ENCODE measurements around the gene NOC4L.
"Not testable (repeated sequence)": the region's sequence is repeated elsewhere in the genome, so short reads cannot be mapped to it uniquely, and the experiment has no call there.

NOC4L gene

GRCh38 chr12:132142679-132143335 lies 1.4 kb upstream of the NOC4L start:
- FAIRE-seq, result no peak

- no peak for FAIRE-seq
These were observed 753 bp upstream of the NOC4L start for GRCh38 chr12:132143336-132144071.

GRCh38 chr12:132144810-132145168 lies 532 bp downstream of the NOC4L start:
- no peak for FAIRE-seq

GRCh38 chr12:132145334-132145733 lies 1.1 kb downstream of the NOC4L start:
- no peak for FAIRE-seq

GRCh38 chr12:132146098-132146497 lies 1.8 kb downstream of the NOC4L start:
- FAIRE-seq, result no peak

DNA sequence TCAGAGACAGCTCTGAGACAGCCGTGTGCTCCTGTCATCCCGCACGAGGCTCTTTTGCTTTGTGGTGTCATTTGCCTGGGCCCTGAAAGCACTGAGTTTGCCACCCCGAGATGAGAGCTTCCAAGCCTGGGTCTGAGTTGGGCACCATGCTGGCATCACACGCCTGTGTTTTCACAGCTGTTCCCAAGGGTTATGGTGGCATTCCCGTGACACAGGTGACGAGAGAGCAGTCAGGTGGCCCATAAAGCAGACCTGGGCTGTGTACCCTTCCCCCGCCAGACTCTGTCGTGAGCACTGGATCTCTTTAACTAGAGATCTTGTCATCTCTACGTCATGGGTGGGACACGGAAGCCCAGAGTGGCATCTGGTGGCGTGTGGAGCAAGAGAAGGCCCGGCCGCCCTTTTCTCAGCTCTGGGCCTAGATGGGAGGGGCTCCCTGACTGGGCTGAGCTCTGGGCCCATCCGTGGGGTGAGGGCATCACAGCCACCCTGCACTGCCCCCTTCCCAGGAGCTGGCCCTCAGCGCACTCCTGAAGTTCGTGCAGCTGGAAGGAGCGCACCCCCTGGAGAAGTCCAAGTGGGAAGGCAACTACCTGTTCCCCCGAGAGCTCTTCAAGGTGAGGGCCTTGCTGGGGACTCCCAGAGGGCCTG lies 2.6 kb downstream of the NOC4L start:
- no peak for FAIRE-seq

DNA sequence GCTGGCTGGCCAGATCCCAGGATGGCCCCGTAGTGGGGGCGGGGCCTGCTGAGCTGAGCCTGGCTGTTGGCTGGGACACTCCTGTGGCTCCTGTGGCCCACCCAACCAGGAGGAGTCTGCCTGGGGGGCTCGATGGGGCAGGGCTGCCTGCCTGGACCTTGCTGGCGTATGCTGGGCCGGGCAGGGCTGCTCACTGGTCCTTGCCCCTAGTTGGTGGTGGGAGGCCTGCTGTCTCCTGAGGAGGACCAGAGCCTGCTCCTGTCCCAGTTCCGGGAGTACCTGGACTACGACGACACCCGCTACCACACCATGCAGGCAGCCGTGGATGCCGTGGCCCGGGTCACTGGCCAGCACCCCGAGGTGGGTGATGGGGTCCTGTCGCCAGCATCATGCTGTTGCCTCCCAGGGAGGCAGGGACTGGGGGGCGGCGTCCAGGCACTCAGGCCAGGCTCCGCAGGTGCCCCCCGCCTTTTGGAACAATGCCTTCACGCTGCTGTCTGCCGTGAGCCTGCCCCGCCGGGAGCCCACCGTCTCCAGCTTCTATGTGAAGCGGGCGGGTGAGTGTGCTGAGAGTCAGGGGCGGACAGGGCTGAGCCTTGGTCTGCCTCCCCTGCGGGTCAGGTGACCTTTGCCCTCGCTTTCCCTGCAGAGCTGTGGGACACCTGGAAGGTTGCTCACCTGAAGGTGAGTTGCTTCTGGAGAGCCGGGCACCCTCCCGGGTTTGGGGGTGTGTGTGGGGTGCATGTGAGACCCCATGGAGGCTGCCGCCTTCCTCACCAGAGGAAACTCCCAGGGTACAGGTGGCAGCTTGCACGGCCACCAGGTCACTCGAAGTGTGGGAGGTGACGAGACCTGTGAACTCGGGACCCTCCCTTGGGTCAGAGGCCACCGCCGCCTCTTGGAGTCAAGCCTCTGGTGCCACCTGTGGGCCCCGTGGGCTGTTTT lies 3.4 kb downstream of the NOC4L start:
- no peak for FAIRE-seq

DNA sequence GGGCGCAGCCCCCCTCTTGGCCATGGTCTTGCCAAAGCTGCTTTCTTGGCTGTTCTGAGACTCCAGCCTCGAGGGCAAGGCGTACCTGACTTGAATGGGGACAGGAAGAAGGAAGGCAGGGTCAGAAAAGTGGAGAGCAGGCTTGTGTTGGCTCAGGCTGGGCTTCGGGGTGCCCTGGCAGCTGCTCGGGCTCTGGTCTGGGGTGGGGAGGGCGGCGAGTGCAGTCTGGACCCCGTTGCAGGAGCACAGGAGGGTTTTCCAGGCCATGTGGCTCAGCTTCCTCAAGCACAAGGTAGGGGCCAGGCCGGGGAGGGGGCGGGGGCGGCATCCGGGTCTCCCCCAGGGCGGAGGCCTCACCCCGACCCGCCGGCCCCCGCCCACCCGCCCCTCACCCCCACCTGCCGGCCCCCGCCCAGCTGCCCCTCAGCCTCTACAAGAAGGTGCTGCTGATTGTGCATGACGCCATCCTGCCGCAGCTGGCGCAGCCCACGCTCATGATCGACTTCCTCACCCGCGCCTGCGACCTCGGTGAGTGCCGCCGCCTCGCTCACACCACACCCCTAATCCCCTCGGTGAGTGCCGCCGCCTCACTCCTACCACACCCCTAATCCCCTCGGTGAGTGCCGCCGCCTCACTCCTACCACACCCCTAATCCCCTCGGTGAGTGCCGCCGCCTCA lies 4.2 kb downstream of the NOC4L start:
- no peak for FAIRE-seq

GRCh38 chr12:132149526-132149925 lies 5.3 kb downstream of the NOC4L start:
- not testable (repeated sequence) for FAIRE-seq

DNA sequence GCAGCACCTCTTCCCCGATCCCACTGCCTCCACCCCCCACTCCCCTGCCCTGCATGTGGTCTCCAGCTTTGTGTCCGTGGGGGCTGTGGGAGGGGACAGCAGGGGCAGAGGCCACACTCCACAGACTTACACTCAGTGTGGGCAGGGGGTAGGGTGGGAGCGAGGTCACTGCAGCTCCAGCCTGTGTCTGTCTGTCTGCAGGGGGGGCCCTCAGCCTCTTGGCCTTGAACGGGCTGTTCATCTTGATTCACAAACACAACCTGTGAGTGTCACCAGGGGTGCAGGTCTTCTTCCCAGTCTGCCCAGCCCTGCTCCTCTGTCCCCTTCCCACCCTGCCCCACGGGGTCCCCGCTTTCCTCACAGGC lies 6.5 kb downstream of the NOC4L start:
- FAIRE-seq, result no peak

DNA sequence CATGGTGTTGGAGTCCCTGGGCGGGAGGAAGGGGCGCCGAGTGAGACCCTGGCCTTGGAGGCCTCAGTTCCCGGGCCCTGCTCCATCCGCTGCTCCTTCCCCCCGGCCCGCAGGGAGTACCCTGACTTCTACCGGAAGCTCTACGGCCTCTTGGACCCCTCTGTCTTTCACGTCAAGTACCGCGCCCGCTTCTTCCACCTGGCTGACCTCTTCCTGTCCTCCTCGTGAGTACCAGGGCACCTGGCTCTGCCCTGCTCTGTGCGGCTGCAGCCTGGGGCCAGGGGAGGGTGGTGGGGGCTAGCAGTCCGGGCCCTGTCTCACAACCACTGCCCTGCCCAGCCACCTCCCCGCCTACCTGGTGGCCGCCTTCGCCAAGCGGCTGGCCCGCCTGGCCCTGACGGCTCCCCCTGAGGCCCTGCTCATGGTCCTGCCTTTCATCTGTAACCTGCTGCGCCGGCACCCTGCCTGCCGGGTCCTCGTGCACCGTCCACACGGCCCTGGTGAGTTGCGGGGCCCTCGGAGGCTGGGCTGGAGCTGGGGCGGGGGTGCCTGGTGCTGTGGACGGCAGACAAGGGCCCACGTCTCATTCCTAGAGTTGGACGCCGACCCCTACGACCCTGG lies 7.0 kb downstream of the NOC4L start:
- FAIRE-seq, result no peak

GRCh38 chr12:132151766-132152410 lies 7.6 kb downstream of the NOC4L start:
- no peak for FAIRE-seq

DNA sequence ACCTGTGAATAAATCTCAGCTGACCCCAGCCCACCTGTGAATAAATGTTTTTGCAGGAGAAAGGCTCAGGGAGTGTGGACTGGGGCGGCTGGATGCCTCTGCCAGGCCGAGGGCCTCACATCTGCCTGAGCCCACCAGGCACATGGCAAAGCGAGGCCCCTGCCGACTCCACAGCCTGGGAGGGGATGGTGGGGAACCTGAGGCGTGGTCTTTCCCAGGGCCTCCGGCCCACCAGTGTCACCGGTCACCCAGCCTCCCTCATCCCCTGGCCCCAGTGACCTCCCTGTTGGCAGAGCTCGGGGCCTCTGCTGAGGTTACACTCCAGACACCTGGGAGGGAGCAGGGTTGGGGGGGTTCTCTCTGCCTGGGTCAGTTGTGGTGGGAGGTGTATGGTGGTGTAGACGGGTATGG lies 8.2 kb downstream of the NOC4L start:
- no peak for FAIRE-seq

DNA sequence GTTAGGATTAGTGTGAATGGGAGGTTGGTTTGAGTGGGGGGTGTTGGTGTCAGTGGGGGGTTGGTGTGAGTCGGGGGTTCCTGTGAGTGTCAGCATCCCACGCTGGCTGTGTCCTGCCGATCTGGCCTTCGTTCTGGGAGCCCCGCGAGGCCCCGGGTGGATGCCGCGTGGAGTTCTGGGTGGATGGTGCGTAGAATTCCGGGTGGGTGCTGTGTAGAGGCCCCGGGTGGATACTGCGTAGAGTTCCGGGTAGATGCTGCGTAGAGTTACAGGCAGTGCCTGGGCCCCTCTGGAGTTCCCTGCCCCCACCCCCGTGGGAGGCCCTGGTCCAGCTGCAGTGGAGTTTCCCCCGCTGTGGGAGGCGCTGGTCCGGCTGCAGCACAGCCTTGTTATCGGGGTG lies 8.7 kb downstream of the NOC4L start:
- FAIRE-seq, result no peak

- no peak for FAIRE-seq
These were observed 9.5 kb downstream of the NOC4L start for GRCh38 chr12:132153501-132154340.

GRCh38 chr12:132154341-132154761 lies 10.1 kb downstream of the NOC4L start:
- no peak for FAIRE-seq

DNA sequence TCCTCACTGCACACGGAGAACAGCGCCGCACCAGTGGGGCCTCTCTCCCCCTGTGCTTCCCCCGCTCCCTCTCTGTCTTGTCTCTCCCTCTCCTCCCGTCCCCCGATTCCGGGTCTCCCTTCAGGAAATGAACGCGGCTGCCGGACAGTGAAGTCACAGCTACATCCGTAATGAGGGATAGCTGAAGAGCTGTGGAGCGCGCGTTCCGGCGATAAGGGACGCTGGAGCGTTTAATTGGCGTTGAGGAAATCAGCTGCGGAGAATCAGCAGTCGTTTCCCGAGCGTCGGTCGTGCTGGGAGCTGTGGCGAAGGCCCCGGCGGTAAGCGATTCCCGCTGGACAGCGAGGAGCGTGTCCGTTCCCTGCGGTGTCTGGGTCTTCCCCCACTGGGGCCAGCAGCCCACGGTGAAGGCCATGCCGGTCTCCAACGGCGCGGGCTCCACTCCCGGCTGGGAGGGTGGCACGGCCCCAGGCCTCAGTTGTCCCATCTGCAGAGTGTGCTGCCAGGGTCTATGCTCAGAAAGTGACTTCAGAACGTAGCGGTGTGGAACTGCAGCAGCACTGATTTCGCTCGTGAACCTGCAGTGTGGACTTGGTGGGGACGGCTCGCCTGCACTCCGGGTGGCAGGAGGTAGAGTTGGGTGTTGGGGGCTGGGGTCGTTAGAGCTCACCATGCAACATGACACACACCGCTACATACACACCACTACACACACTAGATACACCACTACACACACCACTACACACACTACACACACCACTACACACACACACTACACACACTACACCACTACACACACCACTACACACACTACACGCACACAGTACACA lies 10.9 kb downstream of the NOC4L start:
- FAIRE-seq, result no peak

- FAIRE-seq, result no peak
These were observed 11.7 kb downstream of the NOC4L start for GRCh38 chr12:132155771-132156572.

Data from endometrium (tissue), 2 donors.